Neural crest cell (in vitro differentiated cells): ENCODE measurements around the gene FSTL1. TPM values are rescaled to one million over a fixed set of nuclear protein-coding genes. Genes with fewer than 3 reads are reported as not detected.
A peak's percentile ranks its signal among the peaks of the same experiment; 100 is the strongest.

ENCODE experiments used
- DNase-seq: peaks from one replicate; pipeline ENCODE4 v3.0.0; 2021; ENCODE audit warnings: low read depth, mixed read lengths, low spot score
- H3K27ac Mint-ChIP-seq: one replicate; pipeline ENCODE4 v1.8.0; 2021; ENCODE audit warnings: mild to moderate bottlenecking, mixed read lengths; ENCODE audit not compliant: unreplicated experiment
- H3K27me3 Mint-ChIP-seq: 2 replicates; pipeline ENCODE4 v1.8.0; 2021; ENCODE audit warnings: low read depth, mild to moderate bottlenecking, mixed read lengths
- H3K36me3 Mint-ChIP-seq: 2 replicates; pipeline ENCODE4 v1.8.0; 2021; ENCODE audit warnings: low read depth, mild to moderate bottlenecking, mixed read lengths
- H3K4me1 Mint-ChIP-seq: 2 replicates; pipeline ENCODE4 v1.8.0; 2021; ENCODE audit warnings: mixed read lengths
- H3K4me3 Mint-ChIP-seq: one replicate; pipeline ENCODE4 v1.8.0; 2021; ENCODE audit warnings: mild to moderate bottlenecking, mixed read lengths
- H3K9me3 Mint-ChIP-seq: 2 replicates; pipeline ENCODE4 v1.8.0; 2021; ENCODE audit warnings: mixed read lengths
- CTCF ChIP-seq: fragments of 200-600 bp; sonication (generic); conservative IDR thresholded peaks from 2 replicates; pipeline ENCODE4 v1.5.0; 2021; ENCODE audit warnings: antibody characterized with exemption, mild to moderate bottlenecking
- total RNA-seq: library from RNA; stranded (reverse); gene quantifications from 2 replicates; pipeline ENCODE4 v1.2.1, GENCODE V29; 2021

Gene FSTL1
- total RNA-seq, 1 donor from 2014 or later, result 199 TPM

GRCh38 chr3:120481081-120481480, 30.3 kb upstream of the FSTL1 start:
- Mint-ChIP-seq H3K27me3 (no peaks in the 10 kb centered on the region), H3K4me3 (no peak overlapping the region), H3K27ac (no peak overlapping the region), H3K36me3 (no peaks in the 10 kb centered on the region), H3K4me1 (no peaks in the 10 kb centered on the region), H3K9me3 (no peaks in the 10 kb centered on the region)
- no peak for TF ChIP-seq CTCF
- DNase-seq, result no peak

GRCh38 chr3:120477781-120478180, 27.0 kb upstream of the FSTL1 start:
- Mint-ChIP-seq H3K27me3 (no peaks in the 10 kb centered on the region), H3K27ac (peak overlapping the region; percentile 52), H3K4me1 (no peaks in the 10 kb centered on the region), H3K4me3 (no peak overlapping the region), H3K9me3 (no peaks in the 10 kb centered on the region), H3K36me3 (no peaks in the 10 kb centered on the region)
- no peak for TF ChIP-seq CTCF
- no peak for DNase-seq

- Mint-ChIP-seq H3K9me3 (no peaks in the 10 kb centered on the region), H3K36me3 (no peaks in the 10 kb centered on the region), H3K27me3 (no peaks in the 10 kb centered on the region), H3K4me3 (no peak overlapping the region), H3K27ac (no peak overlapping the region), H3K4me1 (no peaks in the 10 kb centered on the region)
- TF ChIP-seq CTCF, result no peak
- no peak for DNase-seq
Observed at GRCh38 chr3:120475722-120476377, 25.1 kb upstream of the FSTL1 start.

GRCh38 chr3:120473896-120474675, 23.3 kb upstream of the FSTL1 start:
- no peak for TF ChIP-seq CTCF
- no peaks in the 10 kb centered on the region for H3K4me1 Mint-ChIP-seq
- no peak overlapping the region for H3K4me3 Mint-ChIP-seq
- H3K36me3 Mint-ChIP-seq, result no peaks in the 10 kb centered on the region
- no peaks in the 10 kb centered on the region for H3K9me3 Mint-ChIP-seq
- DNase-seq, result no peak
- no peak overlapping the region for H3K27ac Mint-ChIP-seq
- H3K27me3 Mint-ChIP-seq, result no peaks in the 10 kb centered on the region

GRCh38 chr3:120473389-120473788, 22.6 kb upstream of the FSTL1 start:
- Mint-ChIP-seq H3K4me1 (no peaks in the 10 kb centered on the region), H3K27me3 (no peaks in the 10 kb centered on the region), H3K36me3 (no peaks in the 10 kb centered on the region), H3K27ac (no peak overlapping the region), H3K9me3 (no peaks in the 10 kb centered on the region), H3K4me3 (no peak overlapping the region)
- no peak for TF ChIP-seq CTCF
- no peak for DNase-seq
